MV-4-11 (cell line): Measurements from ENCODE around the gene JAKMIP1.

Experiments
- DNase-seq: peaks from one replicate; lab custom pipeline; 2025; lab: John Stamatoyannopoulos, UW

JAKMIP1 gene

GRCh38 chr4:6201580-6202091 is 1.3 kb upstream of the JAKMIP1 start:
- peak; percentile 43 for DNase-seq

GRCh38 chr4:6200922-6201362 is 593 bp upstream of the JAKMIP1 start:
- DNase-seq, result no peak

GRCh38 chr4:6199422-6199921 is 877 bp downstream of the JAKMIP1 start:
- no peak for DNase-seq

DNA sequence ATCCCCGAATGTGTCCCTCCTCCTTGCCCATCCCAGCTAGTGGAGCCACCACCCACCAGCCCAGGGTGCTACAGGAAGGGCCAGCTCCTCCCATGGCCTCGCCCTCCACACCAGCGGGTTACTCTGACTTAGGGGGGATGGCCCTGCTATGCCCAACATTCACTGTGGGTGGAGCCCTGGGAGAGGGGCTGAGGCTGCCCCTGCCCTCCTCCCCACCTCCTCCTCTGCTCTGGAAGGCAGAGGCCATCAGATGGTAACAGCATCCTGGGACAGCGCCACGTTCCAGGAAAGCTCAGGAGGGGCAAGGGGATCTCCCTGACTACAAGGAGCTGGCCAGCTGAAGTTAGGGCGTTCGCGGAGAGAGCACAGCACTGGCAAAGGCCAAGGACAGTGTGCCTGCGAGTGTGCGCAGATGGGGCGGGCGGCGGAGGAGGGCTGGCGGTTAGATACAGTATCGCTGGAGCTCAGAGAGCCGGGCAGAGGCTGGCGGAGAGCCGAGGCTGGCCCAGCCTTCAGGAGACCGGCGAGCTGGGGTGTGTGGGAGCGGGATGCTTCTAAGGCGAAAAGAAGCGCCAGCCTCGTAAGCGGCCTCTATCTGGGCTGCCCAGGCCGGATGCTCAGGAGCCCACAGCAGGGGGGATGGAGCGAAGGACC is 1.5 kb downstream of the JAKMIP1 start:
- no peak for DNase-seq

GRCh38 chr4:6198278-6198677 is 2.1 kb downstream of the JAKMIP1 start:
- no peak for DNase-seq

GRCh38 chr4:6197433-6198174 is 2.7 kb downstream of the JAKMIP1 start:
- no peak for DNase-seq

GRCh38 chr4:6196871-6197270 is 3.5 kb downstream of the JAKMIP1 start:
- no peak for DNase-seq

GRCh38 chr4:6196324-6196723 is 4.0 kb downstream of the JAKMIP1 start:
- DNase-seq, result no peak

GRCh38 chr4:6195602-6196319 is 4.6 kb downstream of the JAKMIP1 start:
- no peak for DNase-seq

GRCh38 chr4:6194458-6195195 is 5.7 kb downstream of the JAKMIP1 start:
- no peak for DNase-seq

DNA sequence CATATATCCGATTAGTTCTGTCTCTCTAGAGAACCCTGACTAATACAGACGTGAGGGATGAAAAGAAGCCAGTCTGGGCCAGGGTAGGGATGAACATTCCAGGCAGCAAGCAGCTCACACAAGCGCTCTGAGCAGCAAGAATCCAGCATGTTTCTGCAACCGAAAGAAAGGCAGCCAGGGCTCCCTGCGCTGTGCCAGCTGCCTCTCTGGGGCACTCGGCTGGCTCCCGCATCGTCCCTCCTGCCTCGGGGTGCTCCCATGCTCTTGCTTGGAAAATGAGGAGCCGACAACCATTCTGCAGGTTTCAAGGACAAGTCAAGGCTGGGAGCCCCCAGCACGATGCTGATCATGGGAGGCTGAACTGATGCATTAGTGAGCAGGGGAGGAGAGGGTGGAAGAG is 7.0 kb downstream of the JAKMIP1 start:
- no peak for DNase-seq

DNA sequence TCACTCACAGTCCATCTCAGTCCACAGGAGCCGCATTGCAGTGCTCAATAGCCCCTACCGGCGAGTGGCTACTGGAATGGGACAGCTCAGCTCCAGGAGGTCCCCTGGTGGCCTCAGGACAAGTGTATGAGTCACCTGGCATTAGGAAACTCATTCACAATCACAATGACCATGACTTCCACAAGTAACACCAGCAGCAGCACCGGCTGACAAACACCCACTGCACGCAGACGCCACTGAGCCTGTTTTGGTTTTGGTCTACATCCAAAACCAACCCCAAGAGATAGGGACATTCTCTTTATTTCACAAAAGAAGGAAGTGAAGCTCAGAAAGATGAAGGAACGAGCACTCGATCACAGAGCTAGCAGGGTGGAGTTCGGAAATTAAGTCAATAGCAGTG is 8.1 kb downstream of the JAKMIP1 start:
- DNase-seq, result peak; percentile 39

DNA sequence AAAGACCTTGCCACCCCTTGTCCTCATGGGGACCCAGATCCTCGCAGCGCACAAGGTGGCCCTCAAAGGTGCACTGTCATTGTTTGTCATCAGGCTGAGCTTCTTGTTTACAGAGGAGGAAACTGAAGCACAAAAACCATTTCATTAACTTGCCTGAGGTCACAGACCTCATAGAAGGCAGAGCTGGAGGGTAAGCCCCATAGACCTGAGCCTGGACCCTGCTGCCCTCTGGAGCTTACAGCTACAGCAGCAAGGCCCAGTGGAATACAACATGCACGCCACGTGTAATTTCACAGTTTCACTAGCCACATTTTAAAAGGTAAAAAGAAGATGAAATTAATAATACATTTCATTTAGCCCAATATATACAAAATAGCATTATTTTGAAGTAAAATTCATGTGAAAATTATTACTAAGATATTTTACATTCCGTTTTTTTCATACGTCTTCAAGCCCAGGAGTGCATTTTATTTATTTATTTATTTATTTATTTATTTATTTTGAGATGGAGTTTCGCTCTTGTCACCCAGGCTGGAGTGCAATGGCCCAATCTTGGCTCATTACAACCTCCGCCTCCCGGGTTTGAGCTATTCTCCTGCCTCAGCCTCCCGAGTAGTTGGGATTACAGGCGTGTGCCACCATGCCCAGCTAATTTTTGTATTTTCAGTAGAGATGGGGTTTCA is 8.8 kb downstream of the JAKMIP1 start:
- no peak for DNase-seq

DNA sequence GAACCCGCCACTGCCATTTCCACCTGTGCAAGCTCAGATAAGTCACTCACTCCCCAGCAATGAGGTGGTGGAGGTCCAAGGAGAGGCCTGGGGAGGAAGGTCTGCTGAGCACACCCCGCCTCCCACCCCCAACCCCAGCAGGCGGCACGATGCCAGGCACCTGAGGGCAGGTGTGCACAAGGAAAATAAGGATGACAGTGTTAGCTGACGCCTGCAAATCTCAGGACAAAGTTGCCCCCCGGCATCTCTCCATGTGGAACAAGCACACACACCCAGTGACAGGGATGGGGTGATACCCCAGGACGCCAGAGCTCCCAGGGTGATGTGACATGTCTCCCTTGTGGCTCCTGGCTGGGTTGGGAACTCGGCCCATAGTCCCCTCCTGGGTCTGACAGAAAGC is 9.9 kb downstream of the JAKMIP1 start:
- no peak for DNase-seq

DNA sequence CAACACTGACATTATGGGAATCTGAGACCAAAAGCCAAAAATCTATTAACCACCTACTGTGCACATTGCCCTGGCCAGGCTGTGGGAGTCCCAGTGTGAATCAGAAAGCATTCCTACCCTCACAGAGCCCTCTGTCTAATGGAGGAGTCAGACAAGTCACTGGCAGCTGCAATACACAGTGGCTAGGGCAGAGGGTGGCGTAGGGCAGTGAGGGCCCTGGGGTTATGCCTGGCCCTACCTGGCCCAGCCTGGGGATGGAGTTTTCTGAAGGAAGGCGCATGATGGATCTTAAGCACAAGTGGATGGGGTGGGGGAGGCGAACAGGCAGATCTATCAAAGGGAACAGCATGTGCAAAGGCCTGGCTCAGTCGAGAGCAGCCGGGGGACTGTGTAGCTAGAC is 10.8 kb downstream of the JAKMIP1 start:
- no peak for DNase-seq

DNA sequence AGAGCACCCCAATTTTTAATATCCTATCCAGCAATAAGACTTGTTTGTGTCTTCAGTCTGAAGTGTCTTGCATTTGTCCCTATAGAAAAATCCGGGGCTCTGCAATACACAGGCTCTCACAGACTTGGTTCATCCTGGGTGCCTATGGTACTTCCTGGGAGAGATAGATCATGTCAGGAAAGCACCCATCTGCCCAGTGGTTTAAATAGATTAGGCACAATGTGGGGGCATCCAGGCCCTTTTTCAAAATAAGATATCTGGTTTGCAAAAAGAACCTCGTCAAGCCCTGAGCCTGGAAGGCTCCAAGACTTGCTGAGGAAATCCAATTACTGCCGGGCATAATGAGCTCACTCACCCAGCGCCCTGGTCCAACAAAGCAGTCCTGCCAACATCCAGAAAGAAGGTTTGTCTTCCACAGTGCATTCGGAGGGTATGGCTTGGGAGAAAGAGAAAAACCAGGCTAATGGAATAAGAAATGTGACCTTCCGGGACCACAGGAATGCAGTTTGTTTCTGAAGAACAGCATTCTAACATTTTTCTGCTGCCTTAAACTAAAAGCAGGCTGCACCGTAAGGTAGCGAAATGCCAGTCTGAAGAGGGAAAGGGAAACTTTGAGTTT is 11.6 kb downstream of the JAKMIP1 start:
- no peak for DNase-seq

- DNase-seq, result no peak
Observed at GRCh38 chr4:6184169-6184568, 16.2 kb downstream of the JAKMIP1 start.

- no peak for DNase-seq
Observed at GRCh38 chr4:6183740-6184139, 16.6 kb downstream of the JAKMIP1 start.

- no peak for DNase-seq
Observed at GRCh38 chr4:6182376-6183280, 17.7 kb downstream of the JAKMIP1 start.
